ENCODE data around the gene WFIKKN1. TPM values are rescaled to one million over a fixed set of nuclear protein-coding genes. Genes with fewer than 3 reads are reported as not detected.

Gene WFIKKN1
- total RNA-seq, 2 donors from 2014 or later: 0.52 to 0.71 TPM

GRCh38 chr16:585351-585750 lies 45.4 kb upstream of the WFIKKN1 start:
- TF ChIP-seq CTCF (IDR thresholded peaks at IDR 0.05): no peak
- no peaks in the 10 kb centered on the region for H3K36me3 ChIP-seq
- H3K4me3 ChIP-seq: no peak overlapping the region
- H3K9me3 ChIP-seq: no peaks in the 10 kb centered on the region
- no peak overlapping the region for H3K27ac ChIP-seq
- H3K4me1 ChIP-seq: peaks cover 0 to 42% of the 10 kb centered on the region in 2 donors
- DNase-seq (ENCODE audit: low spot score): no peak
- no peaks in the 10 kb centered on the region for H3K27me3 ChIP-seq

- Histone ChIP-seq H3K27ac (no peak overlapping the region), H3K9me3 (no peaks in the 10 kb centered on the region), H3K4me3 (no peak overlapping the region), H3K4me1 (peaks cover 0 to 48% of the 10 kb centered on the region in 2 donors), H3K27me3 (no peaks in the 10 kb centered on the region), H3K36me3 (no peaks in the 10 kb centered on the region)
- TF ChIP-seq CTCF (IDR thresholded peaks at IDR 0.05): no peak
- DNase-seq (ENCODE audit: low spot score): no peak
Observed at GRCh38 chr16:586047-586644, 44.6 kb upstream of the WFIKKN1 start.

- DNase-seq (ENCODE audit: low spot score): no peak
- H3K9me3 ChIP-seq: no peaks in the 10 kb centered on the region
- no peaks in the 10 kb centered on the region for H3K27me3 ChIP-seq
- peaks cover 0 to 52% of the 10 kb centered on the region in 2 donors for H3K4me1 ChIP-seq
- TF ChIP-seq CTCF (IDR thresholded peaks at IDR 0.05): no peak
- H3K4me3 ChIP-seq: peak overlapping the region in 1 of 2 donors; percentile 77
- H3K36me3 ChIP-seq: no peaks in the 10 kb centered on the region
- H3K27ac ChIP-seq: peak overlapping the region in 1 of 2 donors; percentile 97
Observed at GRCh38 chr16:586645-587590, 43.9 kb upstream of the WFIKKN1 start.

- Histone ChIP-seq H3K36me3 (no peaks in the 10 kb centered on the region), H3K4me3 (peak overlapping the region; percentile 77 to 83), H3K4me1 (peaks cover 0 to 59% of the 10 kb centered on the region in 2 donors), H3K27me3 (no peaks in the 10 kb centered on the region), H3K27ac (peak overlapping the region; percentile 96 to 97), H3K9me3 (no peaks in the 10 kb centered on the region)
- peak; percentile 63 for DNase-seq (ENCODE audit: low spot score)
- no peak for TF ChIP-seq CTCF (IDR thresholded peaks at IDR 0.05)
Observed at GRCh38 chr16:588639-588888, 42.2 kb upstream of the WFIKKN1 start.

GRCh38 chr16:588889-589657 lies 41.7 kb upstream of the WFIKKN1 start:
- no peak for TF ChIP-seq CTCF (IDR thresholded peaks at IDR 0.05)
- Histone ChIP-seq H3K4me3 (peak overlapping the region; percentile 77 to 83), H3K27me3 (no peaks in the 10 kb centered on the region), H3K9me3 (no peaks in the 10 kb centered on the region), H3K4me1 (peaks cover 0 to 54% of the 10 kb centered on the region in 2 donors), H3K36me3 (no peaks in the 10 kb centered on the region), H3K27ac (peak overlapping the region; percentile 96 to 97)
- DNase-seq (ENCODE audit: low spot score): peak; percentile 98
